ENCODE results near the gene MDC1. TPM values are rescaled to one million over a fixed set of nuclear protein-coding genes. Genes with fewer than 3 reads are reported as not detected.

The MDC1 gene
- total RNA-seq, 1 experiment from 2014 or later = 95.9 TPM

DNA sequence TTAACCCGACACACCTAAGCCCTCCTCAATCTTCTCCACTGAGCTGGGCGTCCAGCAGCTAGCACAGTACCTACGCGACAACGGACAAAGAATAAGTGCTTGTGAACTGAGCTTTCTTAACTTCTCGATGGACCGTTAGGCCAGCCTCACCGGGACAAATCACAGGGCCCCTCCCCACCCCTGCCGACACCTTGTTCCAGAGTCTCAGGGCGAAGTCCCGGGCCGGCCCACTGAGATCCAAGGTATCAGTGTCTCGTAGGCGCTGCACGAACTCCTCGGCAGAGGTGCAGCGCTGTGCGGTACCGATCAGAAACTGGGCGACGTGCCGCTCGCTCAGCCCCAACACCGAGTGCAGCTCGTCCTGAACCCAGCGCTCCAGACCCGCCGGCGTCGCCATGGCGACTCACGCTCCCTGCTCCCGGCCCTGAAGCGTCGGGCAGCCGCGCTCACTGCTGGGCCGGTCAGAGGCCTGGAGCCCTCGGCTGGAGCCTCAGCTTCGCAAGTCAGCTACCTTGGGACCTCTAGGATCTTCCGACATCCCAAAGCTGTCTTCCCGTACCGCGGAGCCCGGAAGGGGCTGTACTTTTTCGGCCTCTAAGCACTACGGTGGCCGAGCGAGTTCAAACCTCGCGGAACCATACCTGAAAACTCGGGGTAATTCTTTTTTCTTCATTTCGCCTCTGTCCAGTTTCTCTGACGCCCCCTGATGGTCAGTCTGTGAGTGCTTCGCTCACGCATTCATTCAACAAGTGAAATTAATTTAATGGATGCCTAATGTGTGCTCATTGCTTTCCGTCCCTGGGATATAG lies 44.4 kb downstream of the MDC1 start, which contains the start of gene DHX16:
DHX16 (minus strand) TSS at position 562 of the 809 bp plus-strand sequence; CDS start at position 397, 165 bp downstream.
- H3K27ac Mint-ChIP-seq = peak within 1 kb of the TSS; percentile 58
- peak; percentile 89 for DNase-seq (ENCODE audit: low spot score)
- CTCF ChIA-PET = interaction anchor here (0.7 to 1.9 kb wide), 39 partner anchors 8 to 419 kb away, joined by 3 to 34 read pairs (median 5); partner anchors contain the start of genes ABCF1, ATAT1, C6orf136 and MDC1
- no peak for TF ChIP-seq RELA (CRISPR knock-in tag; IDR thresholded peaks at IDR 0.05; ENCODE audit: borderline replicate concordance)
- TF ChIP-seq ZNF317 (CRISPR knock-in tag; IDR thresholded peaks at IDR 0.05; ENCODE audit: borderline replicate concordance, low read depth) = peak; percentile 25; the same call in 1 of the 2 replicates
- TF ChIP-seq SP1 (CRISPR knock-in tag; conservative IDR thresholded peaks at IDR 0.05) = peak; percentile 64; the same call in 1 of the 2 replicates
- no peak for TF ChIP-seq ATF3 (CRISPR knock-in tag; conservative IDR thresholded peaks at IDR 0.05)
- no peak for TF ChIP-seq ZNF396 (CRISPR knock-in tag; IDR thresholded peaks at IDR 0.05; ENCODE audit: borderline replicate concordance)
- TF ChIP-seq IRF2 (CRISPR knock-in tag; IDR thresholded peaks at IDR 0.05; ENCODE audit: borderline replicate concordance, low read depth) = no peak
- peak; percentile 57; the same call in 1 of the 2 replicates for TF ChIP-seq GABPB1 (CRISPR knock-in tag; IDR thresholded peaks at IDR 0.05)
- no peak for TF ChIP-seq ZNF138 (CRISPR knock-in tag; conservative IDR thresholded peaks at IDR 0.05)
- peak; percentile 91 for TF ChIP-seq HMGXB4 (CRISPR knock-in tag; IDR thresholded peaks at IDR 0.05)
- TF ChIP-seq SMAD4 (CRISPR knock-in tag; IDR thresholded peaks at IDR 0.05) = no peak
- no peak for TF ChIP-seq E2F5 (CRISPR knock-in tag; IDR thresholded peaks at IDR 0.05)
- TF ChIP-seq, protein P1, sequence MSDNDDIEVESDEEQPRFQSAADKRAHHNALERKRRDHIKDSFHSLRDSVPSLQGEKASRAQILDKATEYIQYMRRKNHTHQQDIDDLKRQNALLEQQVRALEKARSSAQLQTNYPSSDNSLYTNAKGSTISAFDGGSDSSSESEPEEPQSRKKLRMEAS (CRISPR knock-in tag; IDR thresholded peaks at IDR 0.05) = 0 out of 2 replicates have a peak, but pooled peaks have one; percentile 36
- TF ChIP-seq, protein P2, sequence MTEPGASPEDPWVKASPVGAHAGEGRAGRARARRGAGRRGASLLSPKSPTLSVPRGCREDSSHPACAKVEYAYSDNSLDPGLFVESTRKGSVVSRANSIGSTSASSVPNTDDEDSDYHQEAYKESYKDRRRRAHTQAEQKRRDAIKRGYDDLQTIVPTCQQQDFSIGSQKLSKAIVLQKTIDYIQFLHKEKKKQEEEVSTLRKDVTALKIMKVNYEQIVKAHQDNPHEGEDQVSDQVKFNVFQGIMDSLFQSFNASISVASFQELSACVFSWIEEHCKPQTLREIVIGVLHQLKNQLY (CRISPR knock-in tag; IDR thresholded peaks at IDR 0.05) = no peak
- TF ChIP-seq ZNF425 (CRISPR knock-in tag; conservative IDR thresholded peaks at IDR 0.05) = no peak
- no peak for TF ChIP-seq MXD4 (CRISPR knock-in tag; IDR thresholded peaks at IDR 0.05; ENCODE audit: borderline replicate concordance)
- TF ChIP-seq CTCF (IDR thresholded peaks at IDR 0.05) = peak; percentile 40; the same call in 1 of the 2 replicates
- TF ChIP-seq OVOL2 (CRISPR knock-in tag; IDR thresholded peaks at IDR 0.05; ENCODE audit: borderline replicate concordance) = no peak
- TF ChIP-seq, protein P3, sequence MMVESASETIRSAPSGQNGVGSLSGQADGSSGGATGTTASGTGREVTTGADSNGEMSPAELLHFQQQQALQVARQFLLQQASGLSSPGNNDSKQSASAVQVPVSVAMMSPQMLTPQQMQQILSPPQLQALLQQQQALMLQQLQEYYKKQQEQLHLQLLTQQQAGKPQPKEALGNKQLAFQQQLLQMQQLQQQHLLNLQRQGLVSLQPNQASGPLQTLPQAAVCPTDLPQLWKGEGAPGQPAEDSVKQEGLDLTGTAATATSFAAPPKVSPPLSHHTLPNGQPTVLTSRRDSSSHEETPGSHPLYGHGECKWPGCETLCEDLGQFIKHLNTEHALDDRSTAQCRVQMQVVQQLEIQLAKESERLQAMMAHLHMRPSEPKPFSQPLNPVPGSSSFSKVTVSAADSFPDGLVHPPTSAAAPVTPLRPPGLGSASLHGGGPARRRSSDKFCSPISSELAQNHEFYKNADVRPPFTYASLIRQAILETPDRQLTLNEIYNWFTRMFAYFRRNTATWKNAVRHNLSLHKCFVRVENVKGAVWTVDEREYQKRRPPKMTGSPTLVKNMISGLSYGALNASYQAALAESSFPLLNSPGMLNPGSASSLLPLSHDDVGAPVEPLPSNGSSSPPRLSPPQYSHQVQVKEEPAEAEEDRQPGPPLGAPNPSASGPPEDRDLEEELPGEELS (CRISPR knock-in tag; IDR thresholded peaks at IDR 0.05) = no peak
- TF ChIP-seq PRRX2 (CRISPR knock-in tag; IDR thresholded peaks at IDR 0.05) = no peak
- no peak for TF ChIP-seq NFYB (CRISPR knock-in tag; conservative IDR thresholded peaks at IDR 0.05; ENCODE audit: low read depth)
- no peak for TF ChIP-seq CREB1 (CRISPR knock-in tag; IDR thresholded peaks at IDR 0.05)
- no peak for TF ChIP-seq HMGA2 (CRISPR knock-in tag; IDR thresholded peaks at IDR 0.05)
- no peak for TF ChIP-seq NR1H2 (CRISPR knock-in tag; IDR thresholded peaks at IDR 0.05)
- no peak for TF ChIP-seq CBFB (CRISPR knock-in tag; IDR thresholded peaks at IDR 0.05; ENCODE audit: low read depth)
- TF ChIP-seq ZBTB21 (CRISPR knock-in tag; IDR thresholded peaks at IDR 0.05; ENCODE audit: borderline replicate concordance) = no peak

More for the DNA sequence above, 44.4 kb downstream of the MDC1 start, which contains the start of gene DHX16:
- Mint-ChIP-seq H3K4me3 (peak within 1 kb of the TSS; percentile 93), H3K36me3 (peaks cover 35% of the 10 kb centered on the region), H3K4me1 (peaks cover 8% of the 10 kb centered on the region), H3K9me3 (no peaks in the 10 kb centered on the region), H3K27me3 (ENCODE audit: low read depth) (no peaks in the 10 kb centered on the region)
- peak; percentile 83 for ATAC-seq
- POLR2A ChIA-PET = interaction anchor here (0.5 to 1.5 kb wide), 7 partner anchors 22 to 60 kb away, joined by 3 to 8 read pairs (median 3); partner anchors contain the start of gene MDC1
